A549 (cell line): ENCODE measurements around the gene PDLIM3.

Experiments
- CTCF ChIP-seq: fragments of >200 bp; sonication (Bioruptor Twin); formaldehyde crosslinking; IDR thresholded peaks from 3 replicates; pipeline ENCODE4 v1.5.1; 2016
- ELK1 ChIP-seq: fragments of 150-350 bp; IDR thresholded peaks from 2 replicates; pipeline ENCODE4 v1.6.1; 2014; ENCODE audit warnings: low read depth, mild to moderate bottlenecking, low read length
- FOSL2 ChIP-seq, 2 experiments: fragments of 450-650 bp in 1 of 2; fragments of >200 bp in 1 of 2; sonication (Bioruptor Twin) in 1 of 2; formaldehyde crosslinking; IDR thresholded peaks; 2 replicates each; pipeline versions ENCODE4 v1.5.0 to v1.6.1; 2016 to 2020; ENCODE audit warnings: mild to moderate bottlenecking in 1 of 2, moderate library complexity in 1 of 2
- MAZ ChIP-seq: fragments of 150-350 bp; IDR thresholded peaks from 2 replicates; pipeline ENCODE4 v1.6.1; 2014; ENCODE audit warnings: antibody characterized with exemption, low read depth, low read length, borderline replicate concordance
- MYC ChIP-seq: IDR thresholded peaks from 2 replicates; pipeline ENCODE4 v1.6.1; 2012; ENCODE audit warnings: mild to moderate bottlenecking, inconsistent platforms, low read length, improper control_type of control experiment, borderline replicate concordance
- PHF8 ChIP-seq: fragments of 200-600 bp; sonication (generic); IDR thresholded peaks from 2 replicates; pipeline ENCODE4 v1.6.1; 2016; ENCODE audit warnings: low read depth, mild to moderate bottlenecking, antibody characterized with exemption, moderate library complexity, borderline replicate concordance
- POLR2A ChIP-seq: IDR thresholded peaks from 2 replicates; pipeline ENCODE4 v1.6.1; 2012; ENCODE audit warnings: mild to moderate bottlenecking, low read length
- RARB ChIP-seq: fragments of 250-450 bp; sonication (Bioruptor Pico); IDR thresholded peaks from 2 replicates; pipeline ENCODE4 v1.8.0; 2021; ENCODE audit warnings: mild to moderate bottlenecking, moderate library complexity
- USF2 ChIP-seq: fragments of 450-650 bp; IDR thresholded peaks from 2 replicates; pipeline ENCODE4 v1.6.1; 2014; ENCODE audit warnings: antibody characterized with exemption

GRCh38 chr4:185570727-185571126 lies 35.4 kb upstream of the PDLIM3 start:
- TF ChIP-seq POLR2A = no peak
- no peak for TF ChIP-seq CTCF
- TF ChIP-seq PHF8 = no peak
- no peak for TF ChIP-seq RARB (CRISPR knock-in tag)
- TF ChIP-seq MAZ = no peak
- no peak for TF ChIP-seq MYC
- TF ChIP-seq USF2 = no peak
- TF ChIP-seq ELK1 = no peak
- TF ChIP-seq FOSL2 (IDR thresholded peaks at IDR 0.05) = no peak
- no peak for TF ChIP-seq FOSL2 (CRISPR knock-in tag; IDR thresholded peaks at IDR 0.05)
